Adrenal gland (tissue), 12 donors: ENCODE data around the gene GLS. TPM values are rescaled to one million over a fixed set of nuclear protein-coding genes. Genes with fewer than 3 reads are reported as not detected.
A peak's percentile ranks its signal among the peaks of the same experiment; 100 is the strongest.
"Not testable (repeated sequence)": the region's sequence is repeated elsewhere in the genome, so short reads cannot be mapped to it uniquely, and the experiment has no call there.

Source experiments
- DNase-seq, 7 donors: peaks; one replicate each; pipeline ENCODE4 v3.0.0-alpha.2; 2019 to 2020
- H3K27ac ChIP-seq, 5 donors: fragments of 200-600 bp; sonication (generic) in 4 of 5; 1 replicate in 3 of 5; 2 replicates in 2 of 5; pipeline versions ENCODE4 v1.5.1 to v1.8.0; 2016 to 2020; ENCODE audit warnings: mild to moderate bottlenecking in 1 of 5
- H3K27me3 ChIP-seq: fragments of 200-600 bp; 2 replicates; pipeline ENCODE4 v1.8.0; 2021
- H3K36me3 ChIP-seq, 2 donors: fragments of 200-600 bp; replicated peaks in 1 of 2; 1 replicate in 1 of 2; 2 replicates in 1 of 2; pipeline versions ENCODE4 v1.5.1 to v1.8.0; 2018 to 2022
- H3K4me1 ChIP-seq, 2 donors: fragments of 200-600 bp; replicated peaks in 1 of 2; 1 replicate in 1 of 2; 2 replicates in 1 of 2; pipeline versions ENCODE4 v1.5.1 to v1.8.0; 2018 to 2021
- H3K4me3 ChIP-seq, 4 donors: fragments of 200-600 bp; sonication (generic) in 3 of 4; one replicate each; pipeline ENCODE4 v1.5.1; 2016 to 2018
- H3K9me3 ChIP-seq, 3 donors: fragments of 200-600 bp; sonication (generic) in 1 of 3; replicated peaks in 1 of 3; 1 replicate in 2 of 3; 2 replicates in 1 of 3; pipeline versions ENCODE4 v1.5.1 to v1.8.0; 2016 to 2021
- POLR2A ChIP-seq, 2 donors: fragments of 450-650 bp; IDR thresholded peaks; one replicate each; pipeline ENCODE4 v1.6.1; 2017; ENCODE audit warnings: antibody characterized with exemption in 2 of 2, mild to moderate bottlenecking in 2 of 2, moderate library complexity in 1 of 2
- WGBS, 4 donors: extraction: QIAGEN DNeasy Blood & Tissue Kit in 2 of 4; methylation state at CpG; one replicate each; pipeline versions ENCODE4 v1.1.5 to v1.1.7; 2013 to 2017; 5-methylcytosine and 5-hydroxymethylcytosine counted together
- intact Hi-C, 2 donors: fragments of 100-400 bp; cut with DNase I; formaldehyde crosslinking; loops; one replicate each; pipeline versions ENCODE4 v1.14.1 to v1.15.0; 2022 to 2023
- polyA plus RNA-seq, 3 donors: library from polyadenylated mRNA; stranded (reverse); fragments of 200-250 nt in 2 of 3; fragments of 350-450 nt in 1 of 3; fragmentation: Illumina TruSeq in 1 of 3; extraction: RNeasy Lipid Tissue Mini Kit (QIAGEN cat#74804) in 1 of 3; gene quantifications; one replicate each; pipeline ENCODE4 v1.2.3, GENCODE V29; 2013 to 2014
- total RNA-seq, 9 donors: library from RNA; depleted of rRNA in 4 of 9; stranded (reverse); fragments of >200 nt in 4 of 9; fragments of 120-200 nt in 1 of 9; fragmentation: NEBNext Ultra II Directional in 1 of 9; extraction: Animal tissue kit (Norgen Biotek cat#: 25700) in 1 of 9; gene quantifications; one replicate each; pipeline versions ENCODE4 v1.1.0 to v1.2.4, GENCODE V29; 2013 to 2023
- TF ChIP-seq, protein P1 (sequence below), 6 experiments: fragments of 450-650 bp in 4 of 6; fragments of 200-600 bp in 2 of 6; sonication (generic) in 1 of 6; IDR thresholded peaks; 1 replicate in 5 of 6; 2 replicates in 1 of 6; pipeline versions ENCODE4 v1.5.1 to v1.8.0; 2016 to 2021; ENCODE audit warnings: antibody characterized with exemption in 6 of 6, mild to moderate bottlenecking in 2 of 6, moderate library complexity in 1 of 6
- donor health status: healthy with polysubstance abuse.
- donor health status: Bipolar disorder and iron deficiency.
- donor health status: DM: yes; HTN: yes; CAD: no.
- donor health status: DM: no; HTN: no; CAD: no.
- donor health status: DM: no; HTN: no; CAD: no.
- donor health status: DM: yes; HTN: yes; CAD: no.

Gene GLS
- total and polyA plus RNA-seq, 12 donors, result 55.3 to 527 (median 254) TPM

GRCh38 chr2:190859347-190860297, 21.0 kb upstream of the GLS start:
- H3K4me3 ChIP-seq, result no peak overlapping the region
- no peaks in the 10 kb centered on the region for H3K27me3 ChIP-seq
- no peak for DNase-seq
- no peaks in the 10 kb centered on the region for H3K9me3 ChIP-seq
- no peak for TF ChIP-seq POLR2A (IDR thresholded peaks at IDR 0.05)
- TF ChIP-seq, protein P1, sequence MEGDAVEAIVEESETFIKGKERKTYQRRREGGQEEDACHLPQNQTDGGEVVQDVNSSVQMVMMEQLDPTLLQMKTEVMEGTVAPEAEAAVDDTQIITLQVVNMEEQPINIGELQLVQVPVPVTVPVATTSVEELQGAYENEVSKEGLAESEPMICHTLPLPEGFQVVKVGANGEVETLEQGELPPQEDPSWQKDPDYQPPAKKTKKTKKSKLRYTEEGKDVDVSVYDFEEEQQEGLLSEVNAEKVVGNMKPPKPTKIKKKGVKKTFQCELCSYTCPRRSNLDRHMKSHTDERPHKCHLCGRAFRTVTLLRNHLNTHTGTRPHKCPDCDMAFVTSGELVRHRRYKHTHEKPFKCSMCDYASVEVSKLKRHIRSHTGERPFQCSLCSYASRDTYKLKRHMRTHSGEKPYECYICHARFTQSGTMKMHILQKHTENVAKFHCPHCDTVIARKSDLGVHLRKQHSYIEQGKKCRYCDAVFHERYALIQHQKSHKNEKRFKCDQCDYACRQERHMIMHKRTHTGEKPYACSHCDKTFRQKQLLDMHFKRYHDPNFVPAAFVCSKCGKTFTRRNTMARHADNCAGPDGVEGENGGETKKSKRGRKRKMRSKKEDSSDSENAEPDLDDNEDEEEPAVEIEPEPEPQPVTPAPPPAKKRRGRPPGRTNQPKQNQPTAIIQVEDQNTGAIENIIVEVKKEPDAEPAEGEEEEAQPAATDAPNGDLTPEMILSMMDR (IDR thresholded peaks at IDR 0.05), result no peak
- no peaks in the 10 kb centered on the region for H3K4me1 ChIP-seq
- peak overlapping the region in 1 of 5 donors; percentile 7 for H3K27ac ChIP-seq
- intact Hi-C loops, result no loop called here
- H3K36me3 ChIP-seq, result no peaks in the 10 kb centered on the region
- WGBS, 4 donors, result 77 to 85% (median 79%) methylated on average over 6 of the region's 6 CpGs

DNA sequence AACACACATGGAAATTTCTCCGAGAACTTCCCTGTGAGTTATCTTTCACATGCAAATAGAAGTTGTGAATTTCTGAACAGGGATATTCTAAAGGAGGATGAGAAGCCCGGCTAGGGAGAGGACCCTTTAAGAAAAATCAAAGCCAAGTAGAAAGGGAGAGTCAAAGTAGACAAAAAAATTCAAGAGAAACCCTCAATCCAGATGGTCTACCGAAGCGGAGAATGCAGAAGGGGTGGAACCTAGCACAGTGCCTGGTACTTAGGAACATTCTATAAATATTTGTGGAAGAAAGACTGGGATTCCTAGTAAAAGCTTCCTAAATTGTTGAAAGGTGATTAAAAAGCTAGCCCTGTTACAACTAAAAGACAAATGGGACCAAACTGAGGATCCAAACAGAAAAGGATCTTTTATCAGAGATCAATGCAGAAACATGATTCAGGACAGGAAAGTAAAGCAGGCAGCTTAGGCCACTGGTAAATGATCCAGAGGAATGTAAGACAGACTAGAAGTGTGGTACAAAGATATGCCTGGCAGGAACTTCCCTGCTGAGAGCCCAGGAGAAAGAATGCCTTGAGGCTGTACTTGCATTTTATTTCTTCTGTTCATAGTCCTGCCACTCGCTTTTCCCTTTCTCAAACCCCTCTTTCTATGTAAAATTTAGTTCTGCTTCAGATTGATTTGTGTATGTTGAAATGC, 19.5 kb upstream of the GLS start:
- no peak for TF ChIP-seq POLR2A (IDR thresholded peaks at IDR 0.05)
- TF ChIP-seq, protein P1 (IDR thresholded peaks at IDR 0.05), result no peak
- Histone ChIP-seq H3K9me3 (no peaks in the 10 kb centered on the region), H3K4me1 (no peaks in the 10 kb centered on the region), H3K27ac (no peak overlapping the region), H3K36me3 (no peaks in the 10 kb centered on the region), H3K27me3 (no peaks in the 10 kb centered on the region), H3K4me3 (no peak overlapping the region)
- DNase-seq, result no peak
- WGBS, 4 donors, result 84 to 93% (median 90%) methylated on average over 5 of the region's 5 CpGs
- intact Hi-C loops, result no loop called here

GRCh38 chr2:190862128-190862527, 18.5 kb upstream of the GLS start:
- H3K9me3 ChIP-seq, H3K36me3 ChIP-seq, H3K27ac ChIP-seq, H3K4me1 ChIP-seq, H3K27me3 ChIP-seq, intact Hi-C loops, H3K4me3 ChIP-seq, DNase-seq: not testable (repeated sequence)

GRCh38 chr2:190862571-190862991, 18.0 kb upstream of the GLS start:
- no peak for DNase-seq
- intact Hi-C loops, result no loop called here
- no peaks in the 10 kb centered on the region for H3K36me3 ChIP-seq
- H3K9me3 ChIP-seq, result no peaks in the 10 kb centered on the region
- 58 to 77% (median 64%) methylated on average over 2 of the region's 2 CpGs for WGBS, 4 donors
- H3K27ac ChIP-seq, result no peak overlapping the region
- H3K27me3 ChIP-seq, result no peaks in the 10 kb centered on the region
- no peak overlapping the region for H3K4me3 ChIP-seq
- peaks cover 7 to 9% of the 10 kb centered on the region in 2 donors for H3K4me1 ChIP-seq
- TF ChIP-seq, protein P1 (IDR thresholded peaks at IDR 0.05), result no peak
- TF ChIP-seq POLR2A (IDR thresholded peaks at IDR 0.05), result no peak
